ENCODE data around the gene PEPD. TPM values are rescaled to one million over a fixed set of nuclear protein-coding genes. Genes with fewer than 3 reads are reported as not detected.

Gene PEPD
- polyA plus RNA-seq (2013, experiment 1 of 2) = 35.9 TPM
- 36.4 TPM for polyA plus RNA-seq (2013, experiment 2 of 2)

- Histone ChIP-seq H2BK15ac (ENCODE audit: low read length) (peak within 1 kb of the TSS; percentile 40), H3K27ac (replicated peaks; ENCODE audit: low read length) (peak within 1 kb of the TSS; percentile 7), H3K4me1 (ENCODE audit: control insufficient read depth in 2 of 2, insufficient read depth in 1 of 2, low read depth in 1 of 2, low read length in 2 of 2) (peaks cover 5 to 16% of the 10 kb centered on the region in 2 donors), H4K8ac (ENCODE audit: low read depth, low read length) (peak within 1 kb of the TSS; percentile 53), H2AFZ (ENCODE audit: low read length) (peak within 1 kb of the TSS; percentile 99), H3K79me1 (ENCODE audit: low read depth, low read length) (peaks cover 4% of the 10 kb centered on the region), H3K9me3 (replicated peaks in 1 of 2; ENCODE audit: control insufficient read depth in 2 of 2, insufficient read depth in 1 of 2, low read depth in 1 of 2, low read length in 2 of 2) (no peaks in the 10 kb centered on the region), H2AK5ac (ENCODE audit: low read depth, low read length) (peak within 1 kb of the TSS; percentile 97), H3K4me2 (ENCODE audit: insufficient read depth, low read length, poor library complexity, severe bottlenecking) (peak within 1 kb of the TSS; percentile 97), H3K4ac (ENCODE audit: low read length) (no peak within 1 kb of the TSS), H3K23ac (ENCODE audit: low read depth, low read length, poor library complexity) (peak within 1 kb of the TSS; percentile 60), H2BK120ac (ENCODE audit: low read depth, low read length) (no peak within 1 kb of the TSS), H3K18ac (ENCODE audit: low read length) (peak within 1 kb of the TSS; percentile 73), H2BK5ac (ENCODE audit: low read length) (peak within 1 kb of the TSS; percentile 1), H3K27me3 (ENCODE audit: control insufficient read depth in 3 of 3, insufficient read depth in 3 of 3, low read depth in 1 of 3, low read length in 3 of 3) (peaks cover 0 to 7% (median 0%) of the 10 kb centered on the region in 3 experiments), H3K9ac (ENCODE audit: low read depth, low read length, poor library complexity) (peak within 1 kb of the TSS; percentile 82), H4K91ac (ENCODE audit: low read depth, low read length, poor library complexity) (no peak within 1 kb of the TSS), H3K4me3 (ENCODE audit: low read length in 2 of 2) (peak within 1 kb of the TSS; percentile 95 to 99), H2BK12ac (ENCODE audit: low read length) (peak within 1 kb of the TSS; percentile 75), H3K14ac (ENCODE audit: low read length) (peak within 1 kb of the TSS; percentile 4), H3K36me3 (replicated peaks in 1 of 2; ENCODE audit: control insufficient read depth in 2 of 2, insufficient read depth in 2 of 2, low read length in 2 of 2) (no peaks in the 10 kb centered on the region)
- DNase-seq (ENCODE audit: low spot score) = peak; percentile 94
- WGBS, 2 donors (ENCODE audit: extremely low coverage in 2 of 2, insufficient read length in 2 of 2, insufficient replicate concordance in 1 of 2) = no CpG with 5 or more reads among the region's 69 CpGs
These were observed at the start of gene PEPD for GRCh38 chr19:33521480-33522370. PEPD (minus strand) TSS chr19:33521791; CDS start chr19:33521760, 31 bp downstream.

- Histone ChIP-seq H3K4ac (ENCODE audit: low read length) (no peak overlapping the region), H3K9me3 (replicated peaks in 1 of 2; ENCODE audit: control insufficient read depth in 2 of 2, insufficient read depth in 1 of 2, low read depth in 1 of 2, low read length in 2 of 2) (peaks cover 4 to 11% of the 10 kb centered on the region in 2 donors), H2BK5ac (ENCODE audit: low read length) (no peak overlapping the region), H3K36me3 (replicated peaks in 1 of 2; ENCODE audit: control insufficient read depth in 2 of 2, insufficient read depth in 2 of 2, low read length in 2 of 2) (no peaks in the 10 kb centered on the region), H3K14ac (ENCODE audit: low read length) (no peak overlapping the region), H3K9ac (ENCODE audit: low read depth, low read length, poor library complexity) (no peak overlapping the region), H2BK12ac (ENCODE audit: low read length) (no peak overlapping the region), H3K4me2 (ENCODE audit: insufficient read depth, low read length, poor library complexity, severe bottlenecking) (peak overlapping the region; percentile 39), H3K27ac (replicated peaks; ENCODE audit: low read length) (peak overlapping the region; percentile 74), H2AFZ (ENCODE audit: low read length) (peak overlapping the region; percentile 90), H3K4me3 (ENCODE audit: low read length in 2 of 2) (peak overlapping the region in 1 of 2 donors; percentile 32), H4K8ac (ENCODE audit: low read depth, low read length) (no peak overlapping the region), H3K27me3 (ENCODE audit: control insufficient read depth in 3 of 3, insufficient read depth in 3 of 3, low read depth in 1 of 3, low read length in 3 of 3) (no peaks in the 10 kb centered on the region), H2BK120ac (ENCODE audit: low read depth, low read length) (no peak overlapping the region), H3K4me1 (ENCODE audit: control insufficient read depth in 2 of 2, insufficient read depth in 1 of 2, low read depth in 1 of 2, low read length in 2 of 2) (peaks cover 6 to 9% of the 10 kb centered on the region in 2 donors), H4K91ac (ENCODE audit: low read depth, low read length, poor library complexity) (no peak overlapping the region), H3K79me1 (ENCODE audit: low read depth, low read length) (no peaks in the 10 kb centered on the region), H3K18ac (ENCODE audit: low read length) (no peak overlapping the region), H3K23ac (ENCODE audit: low read depth, low read length, poor library complexity) (no peak overlapping the region), H2AK5ac (ENCODE audit: low read depth, low read length) (no peak overlapping the region), H2BK15ac (ENCODE audit: low read length) (no peak overlapping the region)
- DNase-seq (ENCODE audit: low spot score) = peak; percentile 14
- no CpG with 5 or more reads among the region's 5 CpGs for WGBS, 2 donors (ENCODE audit: extremely low coverage in 2 of 2, insufficient read length in 2 of 2, insufficient replicate concordance in 1 of 2)
These were observed 48.2 kb upstream of the PEPD start for GRCh38 chr19:33569821-33570220.

DNA sequence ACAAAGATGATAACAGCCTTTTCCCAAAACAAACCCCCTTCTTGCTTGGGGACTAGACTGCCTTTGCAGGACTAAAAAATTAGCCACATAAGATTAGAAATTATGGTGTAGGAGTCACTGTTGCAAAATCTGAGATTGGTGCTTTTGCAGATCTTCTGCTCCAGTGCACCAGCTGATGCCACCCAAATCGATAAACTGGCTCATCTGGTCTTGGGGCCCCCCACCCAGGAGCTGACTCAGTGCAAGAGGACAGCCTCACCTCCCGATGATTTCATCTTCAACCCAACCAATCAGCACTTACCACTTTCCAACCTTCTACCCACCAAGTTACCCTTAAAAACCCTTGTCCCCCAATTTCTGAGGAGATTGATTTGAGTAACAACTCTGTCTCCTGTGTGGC is 47.1 kb upstream of the PEPD start:
- Histone ChIP-seq H3K4me3 (ENCODE audit: low read length in 2 of 2) (no peak overlapping the region), H2AK5ac (ENCODE audit: low read depth, low read length) (no peak overlapping the region), H3K18ac (ENCODE audit: low read length) (no peak overlapping the region), H3K14ac (ENCODE audit: low read length) (no peak overlapping the region), H3K9ac (ENCODE audit: low read depth, low read length, poor library complexity) (no peak overlapping the region), H2BK12ac (ENCODE audit: low read length) (no peak overlapping the region), H4K91ac (ENCODE audit: low read depth, low read length, poor library complexity) (no peak overlapping the region), H3K27ac (replicated peaks; ENCODE audit: low read length) (no peak overlapping the region), H3K4ac (ENCODE audit: low read length) (no peak overlapping the region), H2BK15ac (ENCODE audit: low read length) (no peak overlapping the region), H3K36me3 (replicated peaks in 1 of 2; ENCODE audit: control insufficient read depth in 2 of 2, insufficient read depth in 2 of 2, low read length in 2 of 2) (no peaks in the 10 kb centered on the region), H2BK5ac (ENCODE audit: low read length) (no peak overlapping the region), H2AFZ (ENCODE audit: low read length) (no peak overlapping the region), H3K9me3 (replicated peaks in 1 of 2; ENCODE audit: control insufficient read depth in 2 of 2, insufficient read depth in 1 of 2, low read depth in 1 of 2, low read length in 2 of 2) (peaks cover 0 to 3% of the 10 kb centered on the region in 2 donors), H3K23ac (ENCODE audit: low read depth, low read length, poor library complexity) (no peak overlapping the region), H3K4me2 (ENCODE audit: insufficient read depth, low read length, poor library complexity, severe bottlenecking) (no peak overlapping the region), H3K4me1 (ENCODE audit: control insufficient read depth in 2 of 2, insufficient read depth in 1 of 2, low read depth in 1 of 2, low read length in 2 of 2) (peaks cover 6 to 9% of the 10 kb centered on the region in 2 donors), H3K27me3 (ENCODE audit: control insufficient read depth in 3 of 3, insufficient read depth in 3 of 3, low read depth in 1 of 3, low read length in 3 of 3) (no peaks in the 10 kb centered on the region), H4K8ac (ENCODE audit: low read depth, low read length) (no peak overlapping the region), H2BK120ac (ENCODE audit: low read depth, low read length) (no peak overlapping the region), H3K79me1 (ENCODE audit: low read depth, low read length) (no peaks in the 10 kb centered on the region)
- DNase-seq (ENCODE audit: low spot score) = no peak
- no CpG with 5 or more reads among the region's 2 CpGs for WGBS, 2 donors (ENCODE audit: extremely low coverage in 2 of 2, insufficient read length in 2 of 2, insufficient replicate concordance in 1 of 2)

DNA sequence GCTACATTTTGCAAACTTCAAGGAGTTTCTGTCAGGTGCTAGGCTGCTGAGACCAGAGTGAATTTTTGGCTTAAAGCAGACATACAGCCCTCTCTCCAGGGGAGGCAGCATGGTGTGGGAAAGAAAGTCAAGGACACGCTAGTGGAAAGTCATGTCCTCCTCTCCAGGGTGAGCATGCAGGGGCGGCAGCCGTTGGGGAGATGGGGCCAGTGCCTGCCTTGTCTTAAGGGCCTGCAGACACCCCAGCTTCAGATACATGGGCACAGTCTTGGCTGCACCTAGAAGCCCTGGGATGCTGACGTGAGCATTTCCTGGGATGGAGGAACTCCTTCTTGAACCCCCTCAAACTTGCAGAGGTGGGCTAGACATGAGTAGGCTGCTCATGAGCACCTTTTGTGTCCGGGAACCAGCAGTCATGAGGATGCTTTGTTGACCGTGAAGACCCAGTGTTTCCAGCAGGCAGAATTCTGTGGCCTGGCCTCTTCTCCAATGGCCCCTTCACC is 43.3 kb upstream of the PEPD start:
- Histone ChIP-seq H3K9ac (ENCODE audit: low read depth, low read length, poor library complexity) (no peak overlapping the region), H3K4me2 (ENCODE audit: insufficient read depth, low read length, poor library complexity, severe bottlenecking) (no peak overlapping the region), H3K14ac (ENCODE audit: low read length) (no peak overlapping the region), H4K8ac (ENCODE audit: low read depth, low read length) (no peak overlapping the region), H3K36me3 (replicated peaks in 1 of 2; ENCODE audit: control insufficient read depth in 2 of 2, insufficient read depth in 2 of 2, low read length in 2 of 2) (no peaks in the 10 kb centered on the region), H3K23ac (ENCODE audit: low read depth, low read length, poor library complexity) (no peak overlapping the region), H3K27ac (replicated peaks; ENCODE audit: low read length) (no peak overlapping the region), H3K4me3 (ENCODE audit: low read length in 2 of 2) (no peak overlapping the region), H3K79me1 (ENCODE audit: low read depth, low read length) (no peaks in the 10 kb centered on the region), H3K4me1 (ENCODE audit: control insufficient read depth in 2 of 2, insufficient read depth in 1 of 2, low read depth in 1 of 2, low read length in 2 of 2) (peaks cover 6 to 9% of the 10 kb centered on the region in 2 donors), H3K27me3 (ENCODE audit: control insufficient read depth in 3 of 3, insufficient read depth in 3 of 3, low read depth in 1 of 3, low read length in 3 of 3) (no peaks in the 10 kb centered on the region), H3K18ac (ENCODE audit: low read length) (no peak overlapping the region), H2BK5ac (ENCODE audit: low read length) (no peak overlapping the region), H4K91ac (ENCODE audit: low read depth, low read length, poor library complexity) (no peak overlapping the region), H2BK120ac (ENCODE audit: low read depth, low read length) (no peak overlapping the region), H2BK15ac (ENCODE audit: low read length) (no peak overlapping the region), H2BK12ac (ENCODE audit: low read length) (no peak overlapping the region), H3K9me3 (replicated peaks in 1 of 2; ENCODE audit: control insufficient read depth in 2 of 2, insufficient read depth in 1 of 2, low read depth in 1 of 2, low read length in 2 of 2) (no peaks in the 10 kb centered on the region), H2AFZ (ENCODE audit: low read length) (no peak overlapping the region), H2AK5ac (ENCODE audit: low read depth, low read length) (no peak overlapping the region), H3K4ac (ENCODE audit: low read length) (no peak overlapping the region)
- no CpG with 5 or more reads among the region's 6 CpGs for WGBS, 2 donors (ENCODE audit: extremely low coverage in 2 of 2, insufficient read length in 2 of 2, insufficient replicate concordance in 1 of 2)
- DNase-seq (ENCODE audit: low spot score) = no peak

Measured in neuronal stem cell (in vitro differentiated cells).